ENCODE measurements around the gene TTC38. TPM values are rescaled to one million over a fixed set of nuclear protein-coding genes. Genes with fewer than 3 reads are reported as not detected.

The TTC38 gene
- total RNA-seq, result 10 to 100 TPM; 32.2 to 33.9 TPM
- 10 to 100 TPM; 14.8 to 24.9 TPM for polyA plus RNA-seq
- long read RNA-seq, donor 1, transcript TTC38-201 (14 exons, 2,610 nt), result major isoform, 5 of 5 reads
- long read RNA-seq, donor 1, partial matches to known transcripts, result 0 of 5 reads
- long read RNA-seq, donor 1, other reads (novel, unspliced or antisense), result 0 of 5 reads
- long read RNA-seq, donor 2, result 0 reads
- long read RNA-seq, donor 3, partial matches to known transcripts, result 0 of 3 reads
- long read RNA-seq, donor 3, other reads (novel, unspliced or antisense), result 0 of 3 reads
- long read RNA-seq, donor 4, result 0 reads
- long read RNA-seq, donor 5, transcript TTC38-201 (14 exons, 2,610 nt), result major isoform, 6 of 14 reads
- long read RNA-seq, donor 5, partial matches to known transcripts, result 8 of 14 reads
- long read RNA-seq, donor 5, other reads (novel, unspliced or antisense), result 0 of 14 reads

DNA sequence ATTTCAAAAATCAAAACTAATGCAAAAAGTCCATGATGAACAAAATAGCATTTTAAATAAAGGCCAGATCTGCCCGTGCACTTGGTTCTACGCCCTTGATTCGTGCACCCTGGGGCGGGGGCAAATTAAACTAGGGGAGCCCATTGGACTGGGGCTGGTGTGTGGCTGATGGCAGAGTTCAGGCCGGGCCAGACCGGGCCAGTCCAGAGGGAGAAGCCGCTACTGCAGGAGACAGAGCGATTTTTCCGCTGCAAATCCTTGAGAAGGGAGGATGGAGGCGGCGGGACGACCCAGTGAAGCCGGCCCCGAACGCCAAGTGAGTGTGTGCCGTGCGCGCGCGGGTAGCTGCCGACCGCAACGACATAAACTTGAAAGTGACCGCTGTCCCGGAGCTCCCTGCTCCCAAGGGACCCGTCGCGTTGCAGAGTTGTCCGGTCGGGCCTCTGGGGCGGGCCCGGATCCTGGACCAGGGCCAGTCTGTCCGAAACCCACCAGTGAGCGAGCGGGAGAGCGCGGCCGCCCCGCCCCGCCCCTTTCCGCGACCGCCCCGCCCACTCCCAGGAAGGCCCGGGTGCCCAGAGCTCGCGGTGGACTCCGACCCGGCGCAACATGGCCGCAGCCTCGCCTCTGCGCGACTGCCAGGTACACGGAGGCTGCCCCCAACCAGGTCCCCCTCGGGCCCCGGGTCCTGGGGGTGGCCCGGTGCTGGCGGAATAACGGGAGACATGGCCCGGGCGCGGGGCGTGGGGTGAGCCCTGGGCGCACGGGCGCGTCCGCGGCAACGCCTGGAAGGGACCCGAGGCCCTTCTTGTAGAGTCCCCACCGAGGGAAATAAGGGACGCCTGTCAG, at the start of gene TTC38:
Gene TTC38 (plus strand): TSS at position 578 of the 849 bp plus-strand sequence. CDS start 32 bp downstream, at position 610.
- Histone ChIP-seq H3K4me3 (peak within 1 kb of the TSS; percentile 90), H3K4me1 (ENCODE audit: control insufficient read depth in 5 of 5, insufficient read depth in 5 of 5, low read length in 5 of 5) (peaks cover 0 to 21% (median 7%) of the 10 kb centered on the region in 5 donors), H3K27ac (ENCODE audit: low read depth in 1 of 2, low read length in 1 of 2) (peak within 1 kb of the TSS; percentile 93 to 94), H3K9ac (ENCODE audit: insufficient read depth in 1 of 2, low read length in 2 of 2) (peak within 1 kb of the TSS; percentile 30 to 80), H3K9me3 (ENCODE audit: control insufficient read depth in 4 of 4, insufficient read depth in 3 of 4, low read length in 3 of 4) (no peaks in the 10 kb centered on the region), H3K36me3 (ENCODE audit: control insufficient read depth in 4 of 4, insufficient read depth in 4 of 4, low read length in 4 of 4) (peaks cover 0 to 7% (median 3%) of the 10 kb centered on the region in 4 donors), H3K27me3 (ENCODE audit: control insufficient read depth in 3 of 3, insufficient read depth in 3 of 3, low read length in 2 of 3) (peaks cover 0 to 7% (median 3%) of the 10 kb centered on the region in 3 donors)
- DNase-seq (peak; percentile 89 to 94 (median 91)), ATAC-seq (ENCODE audit: insufficient read depth, low FRiP score) (peak; percentile 96)
- TF ChIP-seq, protein P1, sequence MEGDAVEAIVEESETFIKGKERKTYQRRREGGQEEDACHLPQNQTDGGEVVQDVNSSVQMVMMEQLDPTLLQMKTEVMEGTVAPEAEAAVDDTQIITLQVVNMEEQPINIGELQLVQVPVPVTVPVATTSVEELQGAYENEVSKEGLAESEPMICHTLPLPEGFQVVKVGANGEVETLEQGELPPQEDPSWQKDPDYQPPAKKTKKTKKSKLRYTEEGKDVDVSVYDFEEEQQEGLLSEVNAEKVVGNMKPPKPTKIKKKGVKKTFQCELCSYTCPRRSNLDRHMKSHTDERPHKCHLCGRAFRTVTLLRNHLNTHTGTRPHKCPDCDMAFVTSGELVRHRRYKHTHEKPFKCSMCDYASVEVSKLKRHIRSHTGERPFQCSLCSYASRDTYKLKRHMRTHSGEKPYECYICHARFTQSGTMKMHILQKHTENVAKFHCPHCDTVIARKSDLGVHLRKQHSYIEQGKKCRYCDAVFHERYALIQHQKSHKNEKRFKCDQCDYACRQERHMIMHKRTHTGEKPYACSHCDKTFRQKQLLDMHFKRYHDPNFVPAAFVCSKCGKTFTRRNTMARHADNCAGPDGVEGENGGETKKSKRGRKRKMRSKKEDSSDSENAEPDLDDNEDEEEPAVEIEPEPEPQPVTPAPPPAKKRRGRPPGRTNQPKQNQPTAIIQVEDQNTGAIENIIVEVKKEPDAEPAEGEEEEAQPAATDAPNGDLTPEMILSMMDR (IDR thresholded peaks at IDR 0.05; ENCODE audit: control extremely low read depth, extremely low read depth), result no peak
- WGBS, 2 donors, result 1% methylated on average over 52 to 74 of the region's 74 CpGs

DNA sequence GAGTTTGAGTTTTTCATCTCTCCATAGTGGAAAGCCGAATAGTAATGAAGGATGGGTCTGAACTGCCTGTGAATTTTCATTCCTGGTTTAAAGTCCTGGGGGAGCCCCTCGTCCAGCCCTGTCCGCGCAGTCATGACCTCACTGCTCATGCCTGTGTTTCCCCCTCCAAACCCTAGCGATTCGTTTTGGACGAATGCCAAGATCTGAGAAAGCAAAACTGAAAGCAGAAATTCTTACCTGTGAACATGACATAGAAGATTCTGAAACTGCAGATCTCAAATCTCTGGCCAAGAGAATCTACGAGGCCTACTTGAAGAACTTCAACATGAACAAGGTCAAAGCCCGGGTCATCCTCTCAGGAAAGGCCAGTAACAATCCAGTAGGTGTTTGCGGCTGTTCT, 48.2 kb upstream of the TTC38 start:
- Histone ChIP-seq H3K9ac (ENCODE audit: insufficient read depth in 1 of 2, low read length in 2 of 2) (no peak overlapping the region), H3K4me1 (ENCODE audit: control insufficient read depth in 5 of 5, insufficient read depth in 5 of 5, low read length in 5 of 5) (no peaks in the 10 kb centered on the region), H3K4me3 (no peak overlapping the region), H3K9me3 (ENCODE audit: control insufficient read depth in 4 of 4, insufficient read depth in 3 of 4, low read length in 3 of 4) (no peaks in the 10 kb centered on the region), H3K36me3 (ENCODE audit: control insufficient read depth in 4 of 4, insufficient read depth in 4 of 4, low read length in 4 of 4) (peaks cover 12 to 36% (median 22%) of the 10 kb centered on the region in 4 donors), H3K27me3 (ENCODE audit: control insufficient read depth in 3 of 3, insufficient read depth in 3 of 3, low read length in 2 of 3) (no peaks in the 10 kb centered on the region), H3K27ac (ENCODE audit: low read depth in 1 of 2, low read length in 1 of 2) (no peak overlapping the region)
- 77 to 87% methylated on average over 10 of the region's 10 CpGs for WGBS, 2 donors
- TF ChIP-seq, protein P1 (IDR thresholded peaks at IDR 0.05; ENCODE audit: control extremely low read depth, extremely low read depth), result no peak
- DNase-seq (peak in 1 of 3 donors; percentile 5), ATAC-seq (ENCODE audit: insufficient read depth, low FRiP score) (no peak)

DNA sequence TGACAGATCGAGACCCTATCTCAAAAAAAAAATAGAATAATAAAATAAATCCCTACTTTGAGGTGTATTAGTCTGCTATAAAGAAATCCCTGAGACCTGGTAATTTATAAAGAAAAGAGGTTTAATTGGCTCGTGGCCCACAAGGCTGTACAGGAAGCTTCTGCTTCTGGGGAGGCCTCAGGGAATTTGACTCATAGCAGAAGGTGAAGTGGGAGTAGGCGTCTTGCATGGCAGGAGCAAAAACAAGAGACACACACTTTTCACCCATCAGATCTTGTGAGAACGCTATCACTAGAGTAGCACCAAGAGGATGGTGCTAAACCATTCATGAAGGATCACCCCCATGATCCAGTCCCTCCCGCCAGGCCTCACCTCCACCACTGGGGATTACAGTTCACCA, 46.9 kb upstream of the TTC38 start:
- H3K9me3 ChIP-seq (ENCODE audit: control insufficient read depth in 4 of 4, insufficient read depth in 3 of 4, low read length in 3 of 4), result no peaks in the 10 kb centered on the region
- H3K36me3 ChIP-seq (ENCODE audit: control insufficient read depth in 4 of 4, insufficient read depth in 4 of 4, low read length in 4 of 4), result peaks cover 12 to 35% (median 22%) of the 10 kb centered on the region in 4 donors
- H3K27ac ChIP-seq (ENCODE audit: low read depth in 1 of 2, low read length in 1 of 2), result no peak overlapping the region
- DNase-seq, result no peak
- no peaks in the 10 kb centered on the region for H3K27me3 ChIP-seq (ENCODE audit: control insufficient read depth in 3 of 3, insufficient read depth in 3 of 3, low read length in 2 of 3)
- TF ChIP-seq, protein P1 (IDR thresholded peaks at IDR 0.05; ENCODE audit: control extremely low read depth, extremely low read depth), result no peak
- no peak overlapping the region for H3K9ac ChIP-seq (ENCODE audit: insufficient read depth in 1 of 2, low read length in 2 of 2)
- no peak overlapping the region for H3K4me3 ChIP-seq
- no peak for ATAC-seq (ENCODE audit: insufficient read depth, low FRiP score)
- WGBS, 2 donors, result 91 to 96% methylated on average over 5 of the region's 5 CpGs
- H3K4me1 ChIP-seq (ENCODE audit: control insufficient read depth in 5 of 5, insufficient read depth in 5 of 5, low read length in 5 of 5), result no peaks in the 10 kb centered on the region

Data from lung (tissue), 16 donors.